AG20443 (cell line): ENCODE data around the gene TEX261.
A peak's percentile ranks its signal among the peaks of the same experiment; 100 is the strongest.

Source experiments
- DNase-seq: peaks from one replicate; pipeline ENCODE4 v3.0.0; 2012; ENCODE audit warnings: low spot score, mixed read lengths

TEX261 gene

DNA sequence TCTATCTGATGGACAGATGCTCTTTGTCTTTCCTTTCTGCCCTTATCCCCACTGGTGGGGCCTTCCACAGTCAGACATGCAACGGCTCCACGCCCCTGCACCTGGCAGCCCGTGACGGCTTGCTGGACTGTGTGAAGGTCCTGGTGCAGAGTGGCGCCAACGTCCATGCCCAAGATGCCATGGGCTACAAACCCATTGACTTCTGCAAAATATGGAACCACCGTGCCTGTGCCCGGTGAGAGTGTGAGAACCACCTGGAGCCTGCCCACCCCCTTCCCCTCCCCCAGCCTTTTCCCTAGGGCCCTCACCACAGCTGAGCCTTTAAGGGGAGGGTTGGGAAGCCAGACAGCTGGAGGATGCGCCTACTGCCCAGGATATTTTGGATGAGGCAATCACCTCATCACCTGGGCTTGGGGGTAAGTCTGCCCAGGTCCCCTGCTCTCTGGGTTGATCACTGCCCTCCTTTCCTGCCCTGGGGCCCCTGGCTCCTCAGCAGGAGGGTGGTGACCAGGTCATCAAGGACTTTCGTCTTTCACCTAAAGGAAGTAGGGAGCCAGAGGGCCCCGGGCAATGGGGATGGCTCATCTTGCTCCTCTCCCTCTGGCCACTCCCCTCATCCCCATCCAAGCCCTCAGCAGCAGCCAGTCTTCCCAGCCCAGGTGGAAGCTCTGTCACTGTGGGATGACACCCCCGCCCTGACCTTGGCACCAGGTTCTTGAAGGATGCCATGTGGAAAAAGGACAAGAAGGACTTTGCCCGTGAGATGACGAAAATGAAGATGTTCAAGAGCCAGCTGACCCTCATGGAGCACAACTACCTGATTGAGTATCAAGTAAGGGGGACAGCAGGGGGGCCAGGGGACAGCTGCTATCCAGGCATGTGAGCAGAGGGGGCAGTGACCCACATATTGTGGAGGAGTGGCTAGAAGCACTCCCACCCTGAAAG lies 12.5 kb downstream of the TEX261 start:
- DNase-seq: peak; percentile 1

DNA sequence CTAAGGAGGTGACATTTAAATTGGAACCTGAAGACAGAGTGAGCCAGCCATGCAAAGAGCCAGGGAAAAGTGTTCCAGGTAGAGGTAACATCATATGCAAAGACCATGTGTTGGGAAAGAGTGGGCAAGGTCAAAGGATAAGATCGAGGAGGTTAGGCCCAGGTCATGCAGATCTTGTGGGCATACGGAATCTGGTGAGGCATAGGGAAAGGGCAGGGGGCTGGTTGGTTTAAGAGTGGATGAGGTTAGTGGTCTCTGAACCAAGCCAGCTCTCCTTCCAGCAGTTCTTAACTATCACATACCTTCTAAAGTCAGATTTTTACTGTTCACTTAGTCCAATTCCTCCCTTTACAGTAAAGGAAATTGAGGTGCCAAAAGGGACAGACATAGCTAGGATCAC lies 13.3 kb downstream of the TEX261 start:
- peak; percentile 0 for DNase-seq

DNA sequence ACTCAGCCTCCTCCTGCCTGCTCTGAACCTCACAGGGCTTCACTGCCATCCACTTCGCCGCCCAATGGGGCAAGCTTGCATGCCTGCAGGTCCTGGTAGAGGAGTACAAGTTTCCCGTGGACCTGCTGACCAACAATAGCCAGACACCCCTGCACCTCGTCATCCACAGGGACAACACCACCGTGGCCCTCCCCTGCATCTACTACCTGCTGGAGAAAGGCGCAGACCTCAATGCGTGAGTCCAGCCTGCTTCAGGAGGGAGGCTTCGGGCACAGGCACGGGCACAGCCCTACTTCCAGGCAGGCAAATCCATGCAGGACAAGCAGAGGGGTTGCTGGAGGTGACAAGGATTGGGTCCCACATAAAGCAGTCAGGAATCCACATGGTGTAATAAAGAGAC lies 15.0 kb downstream of the TEX261 start:
- DNase-seq: peak; percentile 2

DNA sequence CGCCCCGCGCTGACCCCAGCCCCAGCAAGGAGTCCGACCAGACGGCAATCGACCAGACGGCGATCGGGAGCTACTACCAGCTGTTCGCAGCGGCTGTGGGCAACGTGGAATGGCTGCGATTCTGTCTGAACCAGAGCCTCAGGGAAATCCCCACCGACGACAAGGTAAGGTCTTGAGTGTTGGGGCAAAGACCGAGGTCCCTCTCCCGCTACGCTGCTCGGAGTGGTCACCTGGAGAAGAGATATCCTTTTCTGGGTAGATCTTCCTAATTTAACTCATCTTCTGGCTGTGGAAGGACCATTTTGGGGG lies 15.5 kb downstream of the TEX261 start:
- DNase-seq: no peak

DNA sequence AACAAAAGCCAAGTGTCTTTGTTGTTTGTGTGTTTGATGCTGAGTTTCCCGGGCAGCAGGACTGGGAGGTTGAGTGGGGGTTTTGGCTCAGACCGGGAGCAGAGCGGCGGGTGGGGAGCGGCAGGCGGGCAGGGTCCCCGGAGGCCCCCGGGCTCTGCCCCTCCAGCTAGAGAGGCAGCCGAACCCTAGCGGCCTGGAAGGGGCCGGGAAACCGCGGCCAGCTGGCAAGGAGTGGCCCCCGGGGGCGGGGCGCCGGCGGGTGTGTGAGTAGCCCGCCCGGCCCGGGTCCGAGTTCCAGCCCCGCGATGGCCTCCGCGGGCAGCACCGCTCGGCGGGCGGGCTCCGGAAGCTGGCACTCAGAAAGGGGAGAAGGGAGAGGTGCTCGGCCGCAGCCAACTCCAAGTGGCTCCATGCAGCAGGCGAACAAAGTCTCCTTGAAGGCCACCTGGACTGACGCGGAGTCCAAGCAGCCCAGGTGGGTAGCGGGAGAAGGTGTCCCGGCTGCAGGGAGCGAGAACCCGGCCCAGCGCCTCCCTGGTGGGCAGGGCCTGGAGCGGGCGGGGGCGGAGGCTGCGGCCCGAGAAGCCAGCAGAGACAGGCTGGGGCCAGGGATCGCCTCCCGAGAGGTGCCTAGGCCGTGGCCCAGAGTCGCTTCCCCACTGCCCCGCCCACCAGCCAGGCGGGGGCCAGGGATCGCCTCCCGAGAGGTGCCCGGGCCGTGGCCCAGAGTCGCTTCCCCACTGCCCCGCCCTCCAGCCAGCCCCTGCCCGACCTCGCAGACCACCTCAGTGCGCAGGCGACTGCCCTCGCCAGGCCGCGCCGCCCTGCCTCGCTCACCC lies 16.1 kb downstream of the TEX261 start, which contains the start of gene ANKRD53:
ANKRD53 (plus strand) TSS at position 290 of the 839 bp plus-strand sequence; CDS start at position 306, 16 bp downstream.
- peak; percentile 73 for DNase-seq

DNA sequence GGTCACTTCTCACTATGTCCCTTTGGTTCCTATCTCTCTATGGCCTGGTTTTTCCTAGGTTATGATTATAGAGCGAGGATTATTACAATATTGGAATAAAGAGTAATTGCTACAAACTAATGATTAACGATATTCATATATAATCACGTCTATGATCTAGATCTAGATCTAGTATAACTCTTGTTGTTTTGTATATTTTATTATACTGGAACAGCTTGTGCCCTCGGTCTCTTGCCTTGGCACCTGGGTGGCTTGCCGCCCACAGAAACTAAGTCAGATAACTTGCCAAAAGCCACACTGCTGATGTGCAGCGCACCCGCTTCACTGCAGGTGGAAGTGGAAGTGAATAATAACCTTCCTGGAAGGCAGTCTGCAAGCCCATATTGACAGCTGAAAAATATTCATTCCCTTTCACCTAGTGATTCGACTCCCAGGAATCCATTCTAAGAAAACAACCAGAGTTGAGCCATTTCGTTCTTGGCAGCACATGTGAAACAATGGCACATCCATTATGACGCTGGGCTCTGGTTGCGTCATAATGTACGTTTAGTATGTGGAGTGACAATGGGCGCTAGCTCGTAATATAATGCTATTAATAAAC lies 17.0 kb downstream of the TEX261 start:
- DNase-seq: peak; percentile 67

DNA sequence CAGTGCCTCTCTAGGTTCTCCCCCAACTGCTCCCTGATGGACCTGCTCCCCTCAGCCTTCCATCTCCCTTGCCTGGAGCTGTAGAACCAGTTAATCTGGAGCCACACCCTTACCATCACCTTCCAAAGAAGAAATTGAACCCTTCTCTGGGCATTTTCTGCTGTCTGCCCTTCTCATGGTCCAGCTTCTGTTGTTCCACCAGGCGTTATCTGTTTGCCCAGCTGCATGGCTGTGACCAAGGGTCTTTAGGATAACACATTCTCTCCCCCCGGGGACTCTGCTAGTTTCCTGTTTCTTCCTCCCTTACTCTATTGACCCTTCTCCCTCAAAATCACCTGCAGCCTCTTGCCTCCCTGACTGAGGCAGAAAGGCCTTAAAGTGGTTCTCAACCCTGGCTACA lies 19.4 kb downstream of the TEX261 start:
- peak; percentile 4 for DNase-seq

DNA sequence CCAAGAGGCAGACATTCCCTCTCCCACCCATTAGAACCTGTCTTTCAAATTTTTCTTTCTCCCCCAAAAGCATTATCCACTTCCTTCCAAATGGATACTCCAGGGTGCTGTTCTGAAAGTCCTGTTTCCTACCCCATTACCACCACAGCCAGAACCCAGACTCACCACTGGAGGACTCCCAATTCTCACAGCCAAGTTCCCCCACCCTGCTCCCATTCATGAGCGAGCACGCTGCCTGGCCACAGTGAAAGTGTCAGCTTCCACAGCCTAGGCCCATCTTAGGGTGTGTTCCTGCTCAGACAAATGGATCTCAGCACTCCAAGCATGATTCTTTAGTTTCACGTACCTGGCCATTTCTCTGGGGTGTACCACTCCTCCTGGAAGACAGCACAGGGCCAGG lies 20.1 kb downstream of the TEX261 start:
- peak; percentile 2 for DNase-seq

DNA sequence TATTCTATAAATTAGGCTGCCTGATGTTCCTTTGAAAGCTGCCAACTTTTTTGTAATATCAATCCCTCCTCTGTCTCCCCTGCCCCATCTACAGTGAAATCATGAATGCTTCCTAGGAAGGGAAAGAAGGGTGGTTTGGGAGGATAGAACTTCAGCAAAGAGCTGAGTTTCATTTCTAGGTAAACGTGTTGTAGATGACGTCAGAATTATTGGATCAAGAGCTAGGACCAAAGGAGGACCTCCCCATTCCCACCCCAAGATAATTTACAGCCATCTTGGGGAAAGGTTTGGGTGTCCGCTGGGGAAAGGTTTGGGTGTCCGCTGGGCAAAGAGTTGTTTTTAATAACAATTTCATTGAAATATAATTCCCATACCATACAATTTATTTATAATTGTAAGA lies 27.5 kb downstream of the TEX261 start:
- DNase-seq: no peak

DNA sequence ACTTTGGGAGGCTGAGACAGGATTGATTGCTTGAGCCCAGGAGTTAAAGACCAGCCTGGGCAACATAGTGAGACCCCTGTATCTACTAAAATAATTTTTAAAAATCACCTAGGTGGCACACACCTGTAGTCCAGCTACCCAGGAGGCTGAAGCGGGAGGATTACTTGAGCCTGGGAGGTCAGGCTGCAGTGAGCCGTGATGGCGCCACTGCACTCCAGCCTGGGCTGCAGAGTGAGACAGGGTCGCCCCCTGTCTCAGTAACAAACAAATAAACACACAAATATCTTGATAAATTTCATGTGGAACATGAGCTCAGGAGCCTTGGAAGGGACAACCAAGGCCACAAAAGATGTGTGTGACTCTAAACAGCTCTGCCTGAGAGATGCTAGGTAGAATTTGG lies 28.0 kb downstream of the TEX261 start:
- no peak for DNase-seq

DNA sequence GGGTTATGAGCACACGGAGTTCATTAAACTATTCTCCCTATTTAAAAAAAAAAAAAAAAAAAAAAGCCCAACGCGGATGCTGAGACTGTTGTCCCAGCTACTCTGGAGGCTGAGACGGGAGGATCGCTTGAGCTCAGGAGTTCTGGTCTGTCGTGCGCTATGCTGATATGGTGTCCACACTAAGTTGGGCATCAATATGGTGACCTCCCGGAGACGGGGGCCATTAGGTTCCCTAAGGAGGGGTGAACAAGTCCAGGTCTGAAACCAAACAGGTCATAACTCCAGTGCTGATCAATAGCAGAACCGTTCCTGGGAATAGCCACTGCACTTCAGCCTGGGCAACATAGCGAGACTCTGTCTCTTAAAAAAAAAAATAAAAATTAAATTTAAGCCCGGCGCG lies 29.2 kb downstream of the TEX261 start:
- no peak for DNase-seq

DNA sequence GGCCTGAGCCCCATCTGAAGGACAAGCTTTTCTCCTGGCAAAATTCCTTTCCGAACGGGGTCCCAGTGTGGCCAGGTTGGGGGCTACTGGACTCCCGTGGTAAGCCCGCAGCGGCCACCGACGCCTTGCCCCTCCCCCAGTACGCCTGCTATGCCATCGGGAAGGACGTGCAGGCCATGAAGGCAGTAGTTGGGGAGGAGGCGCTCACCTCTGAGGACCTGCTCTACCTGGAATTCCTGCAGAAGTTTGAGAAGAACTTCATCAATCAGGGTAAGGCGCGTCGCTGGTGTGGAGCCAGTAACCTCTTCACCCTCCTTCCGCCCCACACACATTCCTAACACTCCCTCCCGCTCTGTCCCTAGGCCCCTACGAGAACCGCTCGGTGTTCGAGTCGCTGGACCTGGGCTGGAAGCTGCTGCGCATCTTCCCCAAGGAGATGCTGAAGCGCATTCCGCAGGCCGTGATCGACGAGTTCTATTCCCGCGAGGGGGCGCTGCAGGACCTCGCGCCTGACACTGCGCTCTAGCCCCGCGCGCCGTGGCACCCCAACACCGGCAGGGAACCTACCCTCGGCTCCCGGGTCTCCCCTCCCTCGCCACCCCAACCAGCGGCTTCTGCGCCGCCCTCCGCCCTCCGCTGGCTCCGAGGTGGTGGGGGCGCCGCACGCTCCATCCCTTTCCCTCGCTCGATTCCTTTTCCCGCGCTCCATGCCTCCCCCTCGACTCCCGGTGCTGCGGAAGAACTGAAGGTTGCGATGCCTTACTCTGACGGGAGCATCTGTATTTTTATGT lies 29.9 kb downstream of the TEX261 start:
- DNase-seq: peak; percentile 87

DNA sequence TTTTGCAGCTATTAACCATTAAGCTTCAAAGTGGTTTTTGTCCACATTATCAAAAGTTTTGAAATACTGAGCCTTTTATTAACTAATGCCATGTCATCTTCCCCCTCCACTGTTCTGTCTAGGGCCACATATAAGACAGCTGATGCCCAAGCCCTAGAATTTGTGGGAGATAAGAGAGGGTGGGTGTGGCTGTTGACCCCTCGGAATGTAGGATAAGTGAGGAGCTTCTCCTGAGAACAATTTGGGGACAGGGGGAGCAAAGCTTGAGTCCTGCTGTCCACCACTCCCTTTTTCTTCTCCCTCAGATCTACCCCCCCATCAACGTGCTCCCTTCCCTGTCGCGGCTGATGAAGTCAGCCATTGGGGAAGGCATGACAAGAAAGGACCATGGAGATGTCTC lies 30.5 kb downstream of the TEX261 start:
- peak; percentile 4 for DNase-seq

DNA sequence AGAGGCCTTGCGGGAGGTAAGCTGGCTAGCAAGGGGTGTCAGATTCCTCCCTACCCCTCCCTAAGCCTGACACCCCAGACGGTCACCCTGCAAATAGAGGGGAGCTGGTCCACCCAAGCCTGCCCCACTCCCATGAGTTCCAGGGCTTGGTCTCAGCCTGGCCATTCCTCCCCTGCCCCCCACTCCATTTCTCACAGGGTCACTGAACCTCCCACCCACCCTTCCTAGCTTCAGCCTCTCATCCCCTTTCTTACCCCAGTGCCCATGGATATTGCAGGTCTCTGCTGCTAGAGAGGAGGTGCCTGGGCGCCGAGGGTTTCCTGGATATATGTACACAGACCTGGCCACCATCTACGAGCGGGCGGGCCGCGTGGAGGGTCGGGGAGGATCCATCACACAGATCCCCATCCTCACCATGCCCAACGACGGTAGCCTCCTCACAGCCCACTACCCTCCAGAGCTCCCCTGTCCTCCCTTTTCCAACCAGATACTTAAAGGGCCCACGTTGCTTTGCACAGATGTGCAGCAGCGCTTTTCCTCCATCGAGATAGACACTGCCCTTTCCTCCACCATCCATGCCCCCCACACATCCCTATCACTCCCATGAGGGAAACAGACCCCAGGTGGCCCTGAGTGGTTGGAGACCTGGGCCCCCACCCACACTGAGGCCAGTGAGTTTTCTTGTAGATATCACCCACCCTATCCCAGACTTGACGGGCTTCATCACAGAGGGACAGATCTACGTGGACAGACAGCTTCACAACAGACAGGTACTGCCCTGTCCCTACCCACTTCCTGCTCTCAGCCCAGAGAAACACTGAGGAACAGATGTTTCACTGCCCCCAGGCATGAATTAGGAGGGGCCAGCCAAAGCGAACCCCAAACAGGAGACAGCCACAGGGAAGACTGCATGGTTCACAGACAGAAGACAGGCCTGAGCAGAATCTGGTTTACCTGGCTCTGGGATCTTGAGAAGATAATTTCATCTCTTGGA lies 31.5 kb downstream of the TEX261 start:
- DNase-seq: peak; percentile 8

DNA sequence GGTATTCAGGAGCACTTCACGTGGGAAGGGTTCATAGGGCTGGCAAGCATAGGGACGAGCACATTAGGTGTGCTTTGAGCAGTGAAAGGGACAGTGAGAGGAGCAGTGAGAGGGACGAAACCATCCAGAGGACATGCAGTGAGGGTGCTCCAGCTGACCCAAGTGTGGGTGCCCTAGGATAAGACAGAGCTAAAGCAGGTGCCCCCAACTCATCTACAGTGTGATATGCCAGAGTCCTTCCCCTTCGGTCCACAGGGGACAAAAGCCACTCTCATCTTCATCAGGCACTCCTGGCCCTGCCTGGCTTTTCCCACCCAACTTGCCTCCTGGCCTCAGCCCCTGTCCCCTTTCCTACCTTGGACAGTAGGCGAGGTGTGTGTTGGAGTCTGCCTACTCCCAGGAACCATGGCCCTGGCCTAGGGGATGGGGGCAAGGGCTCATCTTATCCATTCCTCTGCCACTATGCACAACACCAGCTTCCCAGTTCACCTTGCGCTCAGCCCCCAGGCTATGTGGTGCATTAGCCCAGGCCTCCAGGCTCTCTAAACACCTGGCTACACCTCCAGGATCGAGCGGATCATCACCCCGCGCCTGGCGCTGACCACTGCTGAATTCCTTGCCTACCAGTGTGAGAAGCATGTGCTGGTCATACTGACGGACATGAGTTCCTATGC lies 32.3 kb downstream of the TEX261 start:
- DNase-seq: peak; percentile 6

DNA sequence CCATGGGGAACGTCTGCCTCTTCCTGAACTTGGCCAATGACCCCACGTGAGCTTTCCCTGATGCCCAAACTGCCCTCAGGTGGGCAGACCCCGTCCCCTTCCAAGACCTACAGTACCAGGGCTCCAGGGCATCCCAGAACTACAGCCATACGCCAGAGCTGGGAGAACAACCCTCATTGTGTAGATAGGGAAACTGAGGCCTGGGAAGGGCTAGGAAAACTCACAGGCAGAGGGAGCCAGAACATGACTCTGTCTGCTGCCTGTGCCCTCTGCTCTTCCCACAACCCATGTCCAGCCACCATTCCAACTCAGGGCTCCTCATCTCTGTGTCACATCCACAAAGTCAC lies 33.1 kb downstream of the TEX261 start:
- peak; percentile 4 for DNase-seq

DNA sequence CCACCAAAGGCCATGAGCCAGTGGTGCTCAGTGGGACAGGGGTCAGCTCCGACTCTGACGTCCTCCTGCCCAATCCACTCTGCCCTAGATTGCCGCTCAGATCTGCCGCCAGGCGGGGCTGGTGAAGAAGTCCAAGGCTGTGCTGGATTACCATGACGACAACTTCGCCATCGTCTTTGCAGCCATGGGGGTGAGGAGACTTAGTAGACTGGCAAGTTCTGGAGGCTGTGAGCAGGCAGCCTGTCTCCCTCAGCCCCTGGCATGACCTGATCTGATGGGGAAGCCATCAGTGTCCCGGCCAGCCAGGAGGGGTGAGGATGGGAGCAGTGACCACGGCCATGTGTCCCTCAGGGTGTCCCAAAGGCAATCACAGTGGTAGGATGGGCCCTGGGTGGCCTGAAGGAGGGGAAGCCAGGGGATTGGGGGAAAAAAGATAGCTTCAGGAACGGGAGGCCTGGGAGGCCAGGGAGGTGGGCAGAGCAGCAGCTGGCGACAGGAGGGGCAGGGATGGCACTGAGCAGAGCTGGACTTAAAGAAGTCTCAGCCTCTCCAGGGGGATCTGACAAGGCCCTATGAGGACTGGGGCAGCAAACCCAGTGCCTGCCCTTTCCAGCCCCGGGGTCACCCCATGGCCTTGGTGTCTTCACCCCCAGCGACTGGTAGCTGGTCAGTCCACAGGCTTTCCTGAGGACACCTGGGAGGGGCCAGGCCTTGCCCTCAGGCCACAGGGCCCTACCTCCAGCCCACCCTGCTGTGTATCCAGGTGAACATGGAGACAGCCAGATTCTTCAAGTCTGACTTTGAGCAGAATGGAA lies 33.6 kb downstream of the TEX261 start:
- peak; percentile 12 for DNase-seq

DNA sequence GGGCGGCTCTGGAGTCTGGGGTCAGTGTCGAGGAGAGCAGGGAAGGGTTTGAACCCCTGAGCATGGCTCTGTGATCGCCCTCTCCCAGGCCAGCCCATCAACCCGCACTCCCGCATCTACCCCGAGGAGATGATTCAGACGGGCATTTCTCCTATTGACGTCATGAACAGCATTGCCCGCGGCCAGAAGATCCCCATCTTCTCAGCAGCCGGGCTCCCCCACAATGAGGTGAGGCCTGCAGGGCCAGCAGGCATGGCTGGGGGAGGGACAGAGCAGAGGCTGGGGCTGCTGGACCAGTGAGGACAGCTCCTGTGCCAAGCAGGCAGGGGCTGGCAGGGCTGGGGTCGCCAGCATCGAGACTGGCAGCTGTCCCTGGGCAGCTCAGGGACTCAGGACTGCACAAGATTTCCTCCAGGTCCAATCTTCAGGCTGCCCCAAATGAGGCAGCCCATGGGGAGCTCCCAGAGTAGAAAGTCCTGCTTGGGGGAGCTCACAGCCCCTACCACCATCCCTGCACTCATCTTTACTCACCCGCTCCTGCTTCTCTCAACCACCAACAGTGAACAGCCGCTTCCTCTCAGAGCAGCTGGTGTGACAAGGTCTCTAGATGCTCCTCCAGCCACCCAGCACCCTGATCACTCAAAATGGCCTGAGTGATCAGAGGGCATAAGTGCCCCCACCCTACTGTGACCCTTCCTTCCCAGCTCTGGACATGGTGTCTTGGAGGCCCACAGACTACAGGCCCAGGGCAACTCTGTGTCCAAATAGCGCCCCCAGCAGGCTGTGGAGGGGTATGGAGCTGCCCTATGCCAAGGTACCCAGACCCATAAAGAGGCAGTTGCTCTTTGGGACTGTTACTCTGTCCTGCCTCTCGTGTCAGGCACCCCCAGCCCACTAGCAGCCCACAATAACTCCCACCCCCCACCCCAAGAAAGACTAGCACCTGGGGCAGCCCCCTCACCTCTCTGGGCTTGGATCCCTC lies 34.5 kb downstream of the TEX261 start:
- peak; percentile 5 for DNase-seq
